NCI-H446 treated with DMSO at 0.1 percent for 48 hours (cell line): ENCODE measurements around the gene PSMB9.
"Not testable (repeated sequence)": the region's sequence is repeated elsewhere in the genome, so short reads cannot be mapped to it uniquely, and the experiment has no call there.

Source experiments
- DNase-seq: peaks from one replicate; lab custom pipeline; 2025; lab: John Stamatoyannopoulos, UW

The PSMB9 gene

GRCh38 chr6:32860674-32861073 lies 6.7 kb downstream of the PSMB9 start:
- no peak for DNase-seq

- DNase-seq, result no peak
Observed at GRCh38 chr6:32862725-32863124, 8.7 kb downstream of the PSMB9 start.

- no peak for DNase-seq
Observed at GRCh38 chr6:32865724-32866443, 11.9 kb downstream of the PSMB9 start.

- DNase-seq, result no peak
Observed at GRCh38 chr6:32867022-32867477, 13.1 kb downstream of the PSMB9 start.

GRCh38 chr6:32867554-32868256 lies 13.7 kb downstream of the PSMB9 start:
- no peak for DNase-seq

- DNase-seq, result peak; percentile 13
Observed at GRCh38 chr6:32868257-32868788, 14.3 kb downstream of the PSMB9 start.

- not testable (repeated sequence) for DNase-seq
Observed at GRCh38 chr6:32873947-32874346, 20.0 kb downstream of the PSMB9 start.

- no peak for DNase-seq
Observed at GRCh38 chr6:32876603-32877002, 22.6 kb downstream of the PSMB9 start.

- DNase-seq, result no peak
Observed at GRCh38 chr6:32879691-32880090, 25.7 kb downstream of the PSMB9 start.

- DNase-seq, result not testable (repeated sequence)
Observed at GRCh38 chr6:32880962-32881361, 27.0 kb downstream of the PSMB9 start.

GRCh38 chr6:32882879-32883250 lies 28.9 kb downstream of the PSMB9 start:
- no peak for DNase-seq

GRCh38 chr6:32883789-32884188 lies 29.8 kb downstream of the PSMB9 start:
- DNase-seq, result no peak

- DNase-seq, result peak; percentile 49
Observed at GRCh38 chr6:32885698-32886286, 31.8 kb downstream of the PSMB9 start.

- DNase-seq, result peak; percentile 48
Observed at GRCh38 chr6:32886681-32887383, 32.8 kb downstream of the PSMB9 start.

- DNase-seq, result no peak
Observed at GRCh38 chr6:32887616-32888015, 33.6 kb downstream of the PSMB9 start.

GRCh38 chr6:32888576-32888975 lies 34.6 kb downstream of the PSMB9 start:
- no peak for DNase-seq

- DNase-seq, result no peak
Observed at GRCh38 chr6:32889533-32889932, 35.5 kb downstream of the PSMB9 start.

- no peak for DNase-seq
Observed at GRCh38 chr6:32890831-32891230, 36.8 kb downstream of the PSMB9 start.

GRCh38 chr6:32894085-32895005 lies 40.4 kb downstream of the PSMB9 start:
- peak; percentile 79 for DNase-seq

- no peak for DNase-seq
Observed at GRCh38 chr6:32895006-32895345, 41.0 kb downstream of the PSMB9 start.

GRCh38 chr6:32903952-32904351 lies 50.0 kb downstream of the PSMB9 start:
- no peak for DNase-seq
